Measurements from ENCODE around the gene ZSCAN18. TPM values are rescaled to one million over a fixed set of nuclear protein-coding genes. Genes with fewer than 3 reads are reported as not detected.

The ZSCAN18 gene
- total RNA-seq, 2 donors from 2014 or later, result 108 to 146 TPM

- Histone ChIP-seq H3K36me3 (peaks cover 0 to 21% of the 10 kb centered on the region in 2 donors), H3K27me3 (replicated peaks; ENCODE audit: insufficient read depth) (no peaks in the 10 kb centered on the region), H3K27ac (no peak overlapping the region), H3K9me3 (peaks cover 13% of the 10 kb centered on the region), H3K4me3 (no peak overlapping the region), H3K4me1 (replicated peaks) (no peaks in the 10 kb centered on the region)
- DNase-seq (ENCODE audit: low spot score), result no peak
- no peak for TF ChIP-seq POLR2A (IDR thresholded peaks at IDR 0.05)
- no peak for TF ChIP-seq POLR2AphosphoS5 (IDR thresholded peaks at IDR 0.05)
- TF ChIP-seq CTCF (IDR thresholded peaks at IDR 0.05), result no peak
- WGBS, result over 99% methylated on average over 15 of the region's 15 CpGs
- intact Hi-C loops (cut with DNase I), result no loop called here
Observed at GRCh38 chr19:58067240-58067912, 30.7 kb downstream of the ZSCAN18 start.

GRCh38 chr19:58063712-58064111, 34.3 kb downstream of the ZSCAN18 start:
- TF ChIP-seq POLR2AphosphoS5 (IDR thresholded peaks at IDR 0.05) (no peak), CTCF (IDR thresholded peaks at IDR 0.05) (no peak), POLR2A (IDR thresholded peaks at IDR 0.05) (no peak)
- 95% methylated on average over 3 of the region's 3 CpGs for WGBS
- H3K27me3 ChIP-seq (replicated peaks; ENCODE audit: insufficient read depth), result no peaks in the 10 kb centered on the region
- peaks cover 0 to 21% of the 10 kb centered on the region in 2 donors for H3K36me3 ChIP-seq
- no peak for DNase-seq (ENCODE audit: low spot score)
- H3K4me3 ChIP-seq, result no peak overlapping the region
- peaks cover 13% of the 10 kb centered on the region for H3K9me3 ChIP-seq
- no peak overlapping the region for H3K27ac ChIP-seq
- H3K4me1 ChIP-seq (replicated peaks), result no peaks in the 10 kb centered on the region
- intact Hi-C loops (cut with DNase I), result no loop called here

- no peaks in the 10 kb centered on the region for H3K4me1 ChIP-seq (replicated peaks)
- H3K4me3 ChIP-seq, result peak overlapping the region in 1 of 2 donors; percentile 73
- H3K27me3 ChIP-seq (replicated peaks; ENCODE audit: insufficient read depth), result no peaks in the 10 kb centered on the region
- peaks cover 0 to 7% of the 10 kb centered on the region in 2 donors for H3K36me3 ChIP-seq
- 85% methylated on average over 24 of the region's 24 CpGs for WGBS
- no peak overlapping the region for H3K27ac ChIP-seq
- H3K9me3 ChIP-seq, result no peaks in the 10 kb centered on the region
- TF ChIP-seq POLR2A (IDR thresholded peaks at IDR 0.05) (no peak), CTCF (IDR thresholded peaks at IDR 0.05) (no peak)
- DNase-seq (ENCODE audit: low spot score), result no peak
- intact Hi-C loops (cut with DNase I), result no loop called here
Observed at GRCh38 chr19:58060231-58060630, 37.8 kb downstream of the ZSCAN18 start.

- peak overlapping the region; percentile 86 to 90 for H3K27ac ChIP-seq
- H3K4me3 ChIP-seq, result peak overlapping the region; percentile 60 to 73
- intact Hi-C loops (cut with DNase I), result no loop called here
- TF ChIP-seq POLR2AphosphoS5 (IDR thresholded peaks at IDR 0.05) (no peak), CTCF (IDR thresholded peaks at IDR 0.05) (no peak), POLR2A (IDR thresholded peaks at IDR 0.05) (no peak)
- WGBS, result 13% methylated on average over 18 of the region's 28 CpGs
- H3K4me1 ChIP-seq (replicated peaks), result no peaks in the 10 kb centered on the region
- no peaks in the 10 kb centered on the region for H3K27me3 ChIP-seq (replicated peaks; ENCODE audit: insufficient read depth)
- H3K36me3 ChIP-seq, result peaks cover 0 to 7% of the 10 kb centered on the region in 2 donors
- no peaks in the 10 kb centered on the region for H3K9me3 ChIP-seq
- DNase-seq (ENCODE audit: low spot score), result no peak
Observed at GRCh38 chr19:58059671-58060078, 38.4 kb downstream of the ZSCAN18 start.
